Stimulated activated naive CD4-positive, alpha-beta T cell treated with Interleukin-2 at 50 U/mL for 16 hours (primary cell): ENCODE results near the gene PSMB7.
A peak's percentile ranks its signal among the peaks of the same experiment; 100 is the strongest.

Source experiments
- DNase-seq: peaks from one replicate; lab custom pipeline; 2025; lab: John Stamatoyannopoulos, UW

PSMB7 gene

GRCh38 chr9:124325816-124326215, 89.4 kb downstream of the PSMB7 start:
- DNase-seq, result no peak

- no peak for DNase-seq
Measured at GRCh38 chr9:124323904-124324303, 91.3 kb downstream of the PSMB7 start.

GRCh38 chr9:124322618-124323432, 92.4 kb downstream of the PSMB7 start:
- DNase-seq, result no peak

DNA sequence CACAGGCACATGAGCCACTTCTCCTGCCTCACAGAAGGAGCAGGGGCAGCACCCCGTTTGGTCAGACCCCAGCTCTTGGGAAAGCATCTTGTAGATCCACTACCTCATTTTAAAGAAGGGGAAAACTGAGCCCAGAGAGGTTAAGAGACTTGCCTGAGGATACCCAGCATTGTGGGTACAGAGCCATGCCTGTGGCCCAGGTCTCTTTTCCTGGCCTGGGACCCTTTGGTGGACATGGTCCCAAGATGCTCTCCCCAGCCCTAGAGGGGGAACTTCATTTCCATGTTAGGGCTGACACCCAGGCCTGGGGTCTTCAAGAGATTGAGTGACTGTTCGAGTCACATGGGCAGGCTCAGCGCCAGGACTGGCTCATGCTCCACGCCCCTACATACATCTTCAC, 93.3 kb downstream of the PSMB7 start:
- no peak for DNase-seq

DNA sequence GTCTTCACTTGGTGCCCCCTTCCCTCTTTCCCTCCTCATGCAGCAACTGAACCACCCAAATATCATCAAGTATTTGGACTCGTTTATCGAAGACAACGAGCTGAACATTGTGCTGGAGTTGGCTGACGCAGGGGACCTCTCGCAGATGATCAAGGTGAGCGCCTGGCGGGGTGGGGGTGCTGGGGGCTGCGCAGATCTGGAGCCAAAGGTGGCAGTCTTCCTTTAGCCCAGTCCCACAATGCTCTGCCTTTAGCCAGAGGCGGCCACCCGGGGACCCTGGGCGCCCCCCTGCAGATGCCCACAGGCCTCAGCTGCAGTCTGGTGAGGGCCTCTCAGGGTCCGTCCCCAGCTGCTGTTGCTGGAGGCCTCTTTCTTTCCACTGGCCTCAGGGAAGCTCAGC, 93.8 kb downstream of the PSMB7 start:
- no peak for DNase-seq

GRCh38 chr9:124320062-124320973, 94.9 kb downstream of the PSMB7 start:
- DNase-seq, result peak; percentile 25

- DNase-seq, result no peak
Measured at GRCh38 chr9:124315882-124316281, 99.4 kb downstream of the PSMB7 start.

DNA sequence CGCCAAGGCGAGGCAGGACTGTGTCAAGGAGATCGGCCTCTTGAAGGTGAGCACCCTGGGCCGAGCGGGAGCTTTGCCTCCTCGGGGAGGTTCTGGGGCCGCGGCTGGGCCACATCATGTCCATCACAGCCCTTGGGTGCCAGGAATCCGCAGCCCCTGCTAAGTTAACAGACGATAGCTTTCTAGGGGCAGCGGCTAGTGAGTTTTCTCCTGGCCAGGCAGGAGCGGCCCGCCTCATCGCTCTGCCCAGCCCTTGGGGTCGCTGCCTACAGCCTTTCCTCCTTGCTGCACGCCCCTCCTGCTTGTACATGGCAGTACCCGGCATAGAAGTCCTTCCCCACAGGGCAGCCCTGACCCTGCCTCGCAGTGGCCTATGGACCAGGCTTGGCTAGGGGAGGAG, 101.3 kb downstream of the PSMB7 start:
- DNase-seq, result no peak

DNA sequence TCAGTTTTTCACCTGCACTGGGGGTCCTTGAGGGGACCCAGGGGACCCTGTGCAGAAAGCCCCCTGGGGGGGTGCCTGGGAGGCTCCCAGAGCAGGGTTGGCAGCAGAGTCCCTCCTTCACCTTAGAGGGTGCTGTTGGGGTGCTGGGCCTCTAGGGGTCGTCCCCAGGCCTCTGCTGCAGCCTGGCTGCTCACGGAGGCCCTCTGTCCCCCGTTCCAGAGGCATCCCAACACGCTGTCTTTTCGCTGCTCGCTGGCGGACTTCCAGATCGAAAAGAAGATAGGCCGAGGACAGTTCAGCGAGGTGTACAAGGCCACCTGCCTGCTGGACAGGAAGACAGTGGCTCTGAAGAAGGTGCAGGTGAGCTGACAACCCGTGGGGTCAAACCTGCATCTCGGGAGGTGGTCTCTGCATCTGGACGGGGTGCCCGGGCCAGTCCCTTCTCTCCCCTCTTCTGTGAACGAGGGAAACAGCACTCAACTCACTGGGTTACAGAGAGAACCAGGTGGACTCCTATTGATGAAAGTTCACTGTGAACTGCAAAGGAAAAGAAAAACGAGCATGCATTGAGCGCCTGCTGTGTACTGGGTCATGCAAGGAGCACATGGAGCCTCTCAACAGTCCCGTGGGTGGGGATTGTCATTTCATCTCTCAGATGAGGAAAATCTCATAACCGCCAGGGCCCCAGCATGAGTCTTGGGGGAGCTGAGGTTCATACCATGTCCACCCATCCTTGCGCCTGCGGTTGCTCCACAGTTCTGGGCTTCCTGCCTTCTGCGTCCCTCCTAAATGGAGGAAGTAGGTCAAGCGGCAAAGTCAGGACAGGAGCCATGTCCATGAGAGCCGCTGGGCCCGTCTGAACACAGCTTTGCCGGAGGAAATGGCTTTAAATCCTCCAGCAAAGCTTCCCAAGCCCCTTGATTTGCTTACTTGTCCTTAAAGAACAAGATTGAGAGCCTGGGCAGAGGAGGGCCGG, 102.7 kb downstream of the PSMB7 start:
- no peak for DNase-seq

DNA sequence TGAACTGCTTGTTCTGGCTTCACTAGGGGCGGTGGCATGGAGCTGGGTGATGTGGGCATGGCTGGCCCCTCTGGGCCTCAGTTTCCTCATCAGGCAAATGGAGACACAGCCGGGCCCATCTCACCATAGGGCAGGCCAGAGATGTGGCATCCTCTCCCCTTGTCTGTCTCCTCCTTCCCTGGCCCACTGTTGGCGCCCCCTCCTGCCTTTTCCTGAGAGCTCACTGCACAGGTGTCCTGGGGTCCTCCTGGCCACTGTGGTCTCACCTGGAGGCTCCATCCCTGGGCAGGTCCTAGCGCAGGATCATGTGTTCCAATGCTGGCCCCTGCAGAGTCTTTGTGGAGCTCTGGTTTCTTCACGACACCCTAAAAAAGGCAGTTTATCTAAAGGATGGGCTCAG, 104.0 kb downstream of the PSMB7 start:
- no peak for DNase-seq

DNA sequence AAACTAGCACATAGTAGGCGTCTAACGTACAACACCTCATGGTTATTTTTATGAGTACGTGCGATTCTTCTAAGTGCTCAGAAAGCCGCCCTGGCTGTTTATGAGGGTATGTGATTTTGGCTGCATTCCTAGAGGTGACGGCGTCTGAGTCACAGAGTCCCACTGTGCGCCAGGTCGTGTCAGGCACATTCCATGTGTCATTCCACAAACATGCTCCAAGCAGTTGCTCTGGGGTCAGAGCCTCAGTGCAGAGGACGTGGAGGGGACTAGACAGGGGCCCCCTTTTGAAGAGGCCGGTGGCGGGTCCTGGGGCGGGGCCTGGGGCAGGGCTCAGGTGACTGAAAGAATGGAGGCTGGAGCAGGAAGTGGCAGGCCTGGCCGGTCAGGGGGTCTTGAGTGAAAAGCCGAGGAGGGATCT, 105.6 kb downstream of the PSMB7 start:
- DNase-seq, result no peak

- DNase-seq, result no peak
Measured at GRCh38 chr9:124308606-124309491, 106.4 kb downstream of the PSMB7 start.

DNA sequence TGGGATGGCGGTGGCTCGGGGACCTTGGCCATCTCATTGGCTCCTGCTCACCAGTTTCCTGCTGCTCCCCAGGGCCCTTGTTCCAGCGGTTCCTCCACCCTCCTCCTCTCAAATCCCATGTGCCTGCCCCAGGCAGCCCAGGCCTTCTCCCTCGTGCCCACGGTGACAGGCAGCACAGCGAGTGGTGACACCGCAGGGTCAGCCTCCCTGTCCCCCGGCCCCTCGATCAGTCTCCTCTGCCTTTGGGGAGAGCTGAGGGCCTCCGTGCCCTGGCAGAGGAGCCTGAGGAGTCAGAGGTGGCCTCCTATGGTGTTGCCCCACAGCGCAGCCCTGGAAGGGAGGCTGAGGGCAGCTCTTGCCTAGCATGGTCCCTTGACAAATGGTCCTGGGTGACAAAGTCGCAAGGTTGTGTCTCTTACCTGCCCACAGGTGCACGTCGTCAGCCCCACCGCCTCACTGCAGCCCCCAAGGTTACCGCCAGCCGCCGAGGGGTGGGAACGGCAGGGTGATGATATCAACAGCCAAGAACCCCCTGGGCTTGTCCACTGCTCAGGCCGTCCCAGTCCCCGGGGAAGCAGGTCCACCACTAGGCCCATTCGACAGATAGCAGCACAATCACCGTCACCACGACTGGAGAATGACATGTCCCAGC, 107.7 kb downstream of the PSMB7 start:
- no peak for DNase-seq

DNA sequence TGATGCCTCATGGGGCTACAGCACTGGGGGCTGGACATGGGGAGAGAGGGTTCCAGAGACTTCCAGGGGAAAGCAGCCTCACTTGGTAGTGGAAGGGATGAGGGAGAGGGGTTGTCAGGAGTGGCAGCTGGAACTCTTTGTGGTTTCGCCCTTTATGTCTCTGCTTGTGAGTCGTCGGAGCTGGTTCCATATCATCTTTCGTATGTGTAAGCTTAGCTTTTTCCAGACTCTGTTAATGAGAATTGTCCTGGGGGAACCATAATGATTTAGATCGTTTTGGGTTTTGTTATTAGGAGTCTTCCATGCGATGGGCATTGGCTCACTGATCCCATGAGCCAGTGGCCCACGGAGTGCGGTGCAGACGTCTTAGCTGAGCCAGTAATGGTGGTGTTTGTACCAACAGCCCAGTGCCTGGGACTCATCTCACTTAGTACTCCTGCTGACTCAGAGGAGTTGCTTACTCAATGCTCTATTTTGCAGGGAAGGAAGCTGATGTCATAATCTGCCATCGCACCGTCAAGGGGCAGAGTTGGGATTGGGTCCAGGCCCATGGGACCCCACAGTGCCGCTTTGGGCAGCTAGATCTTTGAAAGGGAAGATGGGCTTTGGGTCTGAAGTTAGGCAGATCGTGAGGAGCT, 109.0 kb downstream of the PSMB7 start:
- DNase-seq, result no peak

- DNase-seq, result no peak
Measured at GRCh38 chr9:124304285-124304684, 111.0 kb downstream of the PSMB7 start.

GRCh38 chr9:124303762-124304161, 111.5 kb downstream of the PSMB7 start:
- DNase-seq, result no peak
